Breast epithelium (tissue), 4 donors: Measurements from ENCODE around the gene LMOD3. TPM values are rescaled to one million over a fixed set of nuclear protein-coding genes. Genes with fewer than 3 reads are reported as not detected.

Experiments used
- DNase-seq, 2 donors: peaks; one replicate each; pipeline ENCODE4 v3.0.0-alpha.2; 2019; ENCODE audit warnings: low spot score in 2 of 2
- H3K27ac ChIP-seq, 2 donors: fragments of 200-600 bp; sonication (generic) in 1 of 2; one replicate each; pipeline ENCODE4 v1.5.1; 2016 to 2019; ENCODE audit warnings: mild to moderate bottlenecking in 1 of 2
- H3K27me3 ChIP-seq, 2 donors: fragments of 200-600 bp; sonication (generic) in 1 of 2; one replicate each; pipeline versions ENCODE4 v1.5.1 to v1.6.0; 2017 to 2019; ENCODE audit warnings: control low read depth in 1 of 2, mild to moderate bottlenecking in 1 of 2
- H3K36me3 ChIP-seq: fragments of 200-600 bp; one replicate; pipeline ENCODE4 v1.5.1; 2019
- H3K4me1 ChIP-seq, 2 donors: fragments of 200-600 bp; sonication (generic); one replicate each; pipeline ENCODE4 v1.5.1; 2016 to 2019; ENCODE audit warnings: control low read depth in 1 of 2
- H3K4me3 ChIP-seq, 3 donors: fragments of 200-600 bp; sonication (generic); 1 replicate in 2 of 3; 2 replicates in 1 of 3; pipeline ENCODE4 v1.5.1; 2016 to 2019; ENCODE audit warnings: mild to moderate bottlenecking in 3 of 3, moderate library complexity in 2 of 3
- H3K9me3 ChIP-seq, 2 donors: fragments of 200-600 bp; sonication (generic) in 1 of 2; one replicate each; pipeline ENCODE4 v1.5.1; 2016 to 2019; ENCODE audit warnings: control low read depth in 1 of 2
- POLR2A ChIP-seq: fragments of 450-650 bp; IDR thresholded peaks from one replicate; pipeline ENCODE4 v1.6.1; 2016; ENCODE audit warnings: antibody characterized with exemption, mild to moderate bottlenecking, moderate library complexity
- POLR2AphosphoS5 ChIP-seq, 3 donors: sonication (generic); formaldehyde crosslinking; IDR thresholded peaks; one replicate each; pipeline ENCODE4 v1.6.1; 2017; ENCODE audit warnings: antibody characterized with exemption in 3 of 3
- intact Hi-C: fragments of 100-400 bp; cut with DNase I; formaldehyde crosslinking; loops from one replicate; pipeline ENCODE4 v1.15.1; 2023; ENCODE audit warnings: low total_unique reads
- total RNA-seq, 3 donors: library from RNA; depleted of rRNA; stranded (reverse); fragments of >200 nt; gene quantifications; one replicate each; pipeline ENCODE4 v1.1.0, GENCODE V29; 2016
- TF ChIP-seq, protein P1 (sequence below), 3 donors: fragments of 450-650 bp; IDR thresholded peaks; one replicate each; pipeline ENCODE4 v1.5.1; 2016 to 2017; ENCODE audit warnings: antibody characterized with exemption in 3 of 3, mild to moderate bottlenecking in 3 of 3, moderate library complexity in 3 of 3

Gene LMOD3
- total RNA-seq, 3 donors from 2014 or later, result not detected

- no peak overlapping the region for H3K4me3 ChIP-seq
- no peak for DNase-seq
- intact Hi-C loops, result no loop called here
- peaks cover 0 to 4% of the 10 kb centered on the region in 2 donors for H3K4me1 ChIP-seq
- peak overlapping the region in 1 of 2 donors; percentile 33 for H3K27ac ChIP-seq
- TF ChIP-seq, protein P1, sequence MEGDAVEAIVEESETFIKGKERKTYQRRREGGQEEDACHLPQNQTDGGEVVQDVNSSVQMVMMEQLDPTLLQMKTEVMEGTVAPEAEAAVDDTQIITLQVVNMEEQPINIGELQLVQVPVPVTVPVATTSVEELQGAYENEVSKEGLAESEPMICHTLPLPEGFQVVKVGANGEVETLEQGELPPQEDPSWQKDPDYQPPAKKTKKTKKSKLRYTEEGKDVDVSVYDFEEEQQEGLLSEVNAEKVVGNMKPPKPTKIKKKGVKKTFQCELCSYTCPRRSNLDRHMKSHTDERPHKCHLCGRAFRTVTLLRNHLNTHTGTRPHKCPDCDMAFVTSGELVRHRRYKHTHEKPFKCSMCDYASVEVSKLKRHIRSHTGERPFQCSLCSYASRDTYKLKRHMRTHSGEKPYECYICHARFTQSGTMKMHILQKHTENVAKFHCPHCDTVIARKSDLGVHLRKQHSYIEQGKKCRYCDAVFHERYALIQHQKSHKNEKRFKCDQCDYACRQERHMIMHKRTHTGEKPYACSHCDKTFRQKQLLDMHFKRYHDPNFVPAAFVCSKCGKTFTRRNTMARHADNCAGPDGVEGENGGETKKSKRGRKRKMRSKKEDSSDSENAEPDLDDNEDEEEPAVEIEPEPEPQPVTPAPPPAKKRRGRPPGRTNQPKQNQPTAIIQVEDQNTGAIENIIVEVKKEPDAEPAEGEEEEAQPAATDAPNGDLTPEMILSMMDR (IDR thresholded peaks at IDR 0.05), result no peak
- no peak for TF ChIP-seq POLR2AphosphoS5 (IDR thresholded peaks at IDR 0.05)
- TF ChIP-seq POLR2A, result no peak
- no peaks in the 10 kb centered on the region for H3K27me3 ChIP-seq
- no peaks in the 10 kb centered on the region for H3K36me3 ChIP-seq
- no peaks in the 10 kb centered on the region for H3K9me3 ChIP-seq
Measured at GRCh38 chr3:69113536-69113935, 8.9 kb downstream of the LMOD3 start.

GRCh38 chr3:69110941-69111546 is 11.4 kb downstream of the LMOD3 start:
- Histone ChIP-seq H3K27me3 (no peaks in the 10 kb centered on the region), H3K4me3 (no peak overlapping the region), H3K9me3 (no peaks in the 10 kb centered on the region), H3K36me3 (no peaks in the 10 kb centered on the region), H3K4me1 (no peaks in the 10 kb centered on the region), H3K27ac (no peak overlapping the region)
- TF ChIP-seq, protein P1 (IDR thresholded peaks at IDR 0.05), result no peak
- TF ChIP-seq POLR2AphosphoS5 (IDR thresholded peaks at IDR 0.05), result no peak
- TF ChIP-seq POLR2A, result no peak
- DNase-seq, result no peak
- intact Hi-C loops, result no loop called here

- intact Hi-C loops, result no loop called here
Measured at GRCh38 chr3:69108811-69109210, 13.6 kb downstream of the LMOD3 start.

DNA sequence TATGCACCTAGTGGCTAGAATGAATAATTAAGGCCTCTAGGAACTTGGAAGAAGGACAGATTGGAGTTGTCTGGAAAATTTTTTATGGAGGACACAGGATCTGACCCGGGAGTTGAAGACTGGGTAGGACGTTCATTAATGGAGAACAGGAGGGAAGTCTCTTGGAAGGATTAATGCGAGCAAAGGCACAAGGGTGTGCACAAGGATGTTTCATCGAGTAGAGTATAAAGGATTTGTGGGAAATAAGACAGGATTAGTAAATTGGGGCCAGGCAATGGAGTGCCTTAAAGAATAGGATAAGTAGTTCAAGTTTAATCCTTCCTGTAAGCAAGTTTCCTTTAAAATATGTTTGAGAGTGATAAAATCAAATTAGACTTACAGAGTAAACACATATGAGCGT is 14.6 kb downstream of the LMOD3 start:
- no peaks in the 10 kb centered on the region for H3K9me3 ChIP-seq
- H3K4me1 ChIP-seq, result no peaks in the 10 kb centered on the region
- peak overlapping the region in 1 of 2 donors; percentile 29 for H3K27ac ChIP-seq
- no peaks in the 10 kb centered on the region for H3K27me3 ChIP-seq
- H3K36me3 ChIP-seq, result peaks cover 4% of the 10 kb centered on the region
- TF ChIP-seq, protein P1 (IDR thresholded peaks at IDR 0.05), result no peak
- TF ChIP-seq POLR2A (no peak), POLR2AphosphoS5 (IDR thresholded peaks at IDR 0.05) (no peak)
- intact Hi-C loops, result no loop called here
- no peak for DNase-seq
- H3K4me3 ChIP-seq, result no peak overlapping the region

More at GRCh38 chr3:69108811-69109210, 13.6 kb downstream of the LMOD3 start:
- H3K9me3 ChIP-seq, result no peaks in the 10 kb centered on the region
- no peaks in the 10 kb centered on the region for H3K27me3 ChIP-seq
- no peaks in the 10 kb centered on the region for H3K36me3 ChIP-seq
- H3K4me1 ChIP-seq, result no peaks in the 10 kb centered on the region
- no peak for DNase-seq
- H3K27ac ChIP-seq, result no peak overlapping the region
- no peak overlapping the region for H3K4me3 ChIP-seq
- TF ChIP-seq POLR2AphosphoS5 (IDR thresholded peaks at IDR 0.05), result no peak

GRCh38 chr3:69105320-69105719 is 17.1 kb downstream of the LMOD3 start:
- Histone ChIP-seq H3K9me3 (no peaks in the 10 kb centered on the region), H3K27ac (no peak overlapping the region), H3K4me1 (no peaks in the 10 kb centered on the region), H3K4me3 (no peak overlapping the region), H3K36me3 (peaks cover 6% of the 10 kb centered on the region), H3K27me3 (no peaks in the 10 kb centered on the region)
- TF ChIP-seq, protein P1 (IDR thresholded peaks at IDR 0.05), result no peak
- no peak for TF ChIP-seq POLR2AphosphoS5 (IDR thresholded peaks at IDR 0.05)
- TF ChIP-seq POLR2A, result no peak
- intact Hi-C loops, result no loop called here
- DNase-seq, result no peak
